Activated T-helper 17 cell treated with anti-CD3 and anti-CD28 coated beads, Interleukin-2, amount 50 U/mL, for 72 hours (primary cell): ENCODE measurements around the gene MCEMP1. TPM values are rescaled to one million over a fixed set of nuclear protein-coding genes. Genes with fewer than 3 reads are reported as not detected.

Source experiments
- total RNA-seq, 2 donors: library from RNA; stranded (reverse); gene quantifications; one replicate each; pipeline ENCODE4 v1.2.3, GENCODE V29; 2022

Gene MCEMP1
- total RNA-seq, 2 donors from 2014 or later: not detected

Other genes starting within 250 kb of the MCEMP1 start
- under 1 TPM in 1 of 2 donors, not detected in 1; 0.66 TPM for gene PEX11G, start 188.1 kb upstream of the MCEMP1 start, total RNA-seq
- 1 to 10 TPM; 2.9 to 3.1 TPM for gene ZNF358, start 161.0 kb upstream of the MCEMP1 start, total RNA-seq
- 10 to 100 TPM; 10.0 to 15.3 TPM for gene MCOLN1, start 154.5 kb upstream of the MCEMP1 start, total RNA-seq
- gene PNPLA6, start 141.4 kb upstream of the MCEMP1 start, total RNA-seq: 100 to 1,000 TPM; 146 to 163 TPM
- gene CAMSAP3, start 81.2 kb upstream of the MCEMP1 start, total RNA-seq: under 1 TPM; 0.11 to 0.37 TPM
- gene XAB2, start 47.5 kb upstream of the MCEMP1 start, total RNA-seq: 10 to 100 TPM; 39.0 to 53.8 TPM
- gene PET100, start 47.3 kb upstream of the MCEMP1 start, total RNA-seq: 10 to 100 TPM; 90.1 to 93.7 TPM
- 10 to 100 TPM in 1 of 2 donors, 1 to 10 TPM in 1; 3.6 to 19.5 TPM for gene PCP2, start 43.4 kb upstream of the MCEMP1 start, total RNA-seq
- 100 to 1,000 TPM; 113 to 154 TPM for gene STXBP2, start 40.0 kb upstream of the MCEMP1 start, total RNA-seq
- not detected for gene RETN, start 8.0 kb upstream of the MCEMP1 start, total RNA-seq
- gene TRAPPC5, start 3.7 kb downstream of the MCEMP1 start, total RNA-seq: 10 to 100 TPM; 61.8 to 82.5 TPM
- gene FCER2, start 25.0 kb downstream of the MCEMP1 start, total RNA-seq: 1 to 10 TPM in 1 of 2 donors, under 1 TPM in 1; 0.65 to 2.8 TPM
- gene CLEC4G, start 55.0 kb downstream of the MCEMP1 start, total RNA-seq: not detected
- not detected for gene CD209, start 70.4 kb downstream of the MCEMP1 start, total RNA-seq
- not detected for gene CLEC4M, start 86.2 kb downstream of the MCEMP1 start, total RNA-seq
- gene EVI5L, start 153.1 kb downstream of the MCEMP1 start, total RNA-seq: 1 to 10 TPM; 3.6 to 4.5 TPM
- gene PRR36, start 197.3 kb downstream of the MCEMP1 start, total RNA-seq: under 1 TPM; 0.19 to 0.21 TPM
- not detected for gene LRRC8E, start 211.4 kb downstream of the MCEMP1 start, total RNA-seq
- 10 to 100 TPM; 39.0 to 46.3 TPM for gene MAP2K7, start 226.8 kb downstream of the MCEMP1 start, total RNA-seq
- 1 to 10 TPM; 3.7 to 7.6 TPM for gene TGFBR3L, start 237.7 kb downstream of the MCEMP1 start, total RNA-seq
- 10 to 100 TPM; 16.4 to 20.9 TPM for gene SNAPC2, start 243.2 kb downstream of the MCEMP1 start, total RNA-seq
- gene CTXN1, start 249.0 kb downstream of the MCEMP1 start, total RNA-seq: under 1 TPM in 1 of 2 donors, not detected in 1; 0.19 TPM